GM06990 (cell line): Measurements from ENCODE around the gene DPF1.

Experiments used
- DNase-seq: peaks from one replicate; pipeline ENCODE4 v3.0.0-alpha.2; 2011; ENCODE audit not compliant: insufficient read length; ENCODE audit errors: extremely low read depth
- H3K27me3 ChIP-seq: replicated peaks from 2 replicates; pipeline ENCODE4 v1.6.0; 2011; ENCODE audit warnings: low read length; ENCODE audit not compliant: control insufficient read depth, insufficient read depth
- H3K36me3 ChIP-seq: 2 replicates; pipeline ENCODE4 v1.5.1; 2011; ENCODE audit warnings: low read length; ENCODE audit not compliant: control insufficient read depth, insufficient read depth
- H3K4me3 ChIP-seq: replicated peaks from 2 replicates; pipeline ENCODE4 v1.5.1; 2011; ENCODE audit warnings: low read depth, mild to moderate bottlenecking, control low read depth, low read length
- CTCF ChIP-seq: IDR thresholded peaks from 2 replicates; pipeline ENCODE4 v1.5.1; 2011; ENCODE audit warnings: low read length, control low read depth, mild to moderate bottlenecking, inconsistent platforms; ENCODE audit not compliant: insufficient read depth, poor library complexity, severe bottlenecking

The DPF1 gene

GRCh38 chr19:38208571-38208970 lies 15.5 kb downstream of the DPF1 start:
- TF ChIP-seq CTCF: no peak
- Histone ChIP-seq H3K4me3 (no peak overlapping the region), H3K36me3 (peaks cover 14% of the 10 kb centered on the region), H3K27me3 (no peaks in the 10 kb centered on the region)
- DNase-seq: no peak

- TF ChIP-seq CTCF: no peak
- no peaks in the 10 kb centered on the region for H3K27me3 ChIP-seq
- no peak overlapping the region for H3K4me3 ChIP-seq
- DNase-seq: no peak
- peaks cover 19% of the 10 kb centered on the region for H3K36me3 ChIP-seq
These were observed 16.5 kb downstream of the DPF1 start for GRCh38 chr19:38207543-38207942.

GRCh38 chr19:38206928-38207327 lies 17.1 kb downstream of the DPF1 start:
- peaks cover 20% of the 10 kb centered on the region for H3K36me3 ChIP-seq

GRCh38 chr19:38206006-38206745 lies 17.8 kb downstream of the DPF1 start:
- DNase-seq: no peak
- TF ChIP-seq CTCF: no peak
- Histone ChIP-seq H3K27me3 (no peaks in the 10 kb centered on the region), H3K36me3 (peaks cover 26% of the 10 kb centered on the region), H3K4me3 (no peak overlapping the region)

More at GRCh38 chr19:38206928-38207327, 17.1 kb downstream of the DPF1 start:
- no peak for DNase-seq
- Histone ChIP-seq H3K27me3 (no peaks in the 10 kb centered on the region), H3K4me3 (no peak overlapping the region)
- TF ChIP-seq CTCF: no peak

GRCh38 chr19:38204728-38205127 lies 19.3 kb downstream of the DPF1 start:
- no peak for DNase-seq
- Histone ChIP-seq H3K36me3 (peaks cover 26% of the 10 kb centered on the region), H3K4me3 (no peak overlapping the region), H3K27me3 (no peaks in the 10 kb centered on the region)
- TF ChIP-seq CTCF: no peak

- no peaks in the 10 kb centered on the region for H3K27me3 ChIP-seq
- H3K4me3 ChIP-seq: no peak overlapping the region
- no peak for DNase-seq
- H3K36me3 ChIP-seq: peaks cover 28% of the 10 kb centered on the region
- no peak for TF ChIP-seq CTCF
These were observed 19.9 kb downstream of the DPF1 start for GRCh38 chr19:38204096-38204495.
